Activated CD8-positive, alpha-beta memory T cell treated with anti-CD3 and anti-CD28 coated beads for 24 hours (primary cell): ENCODE measurements around the gene ISYNA1.

Source experiments
- DNase-seq: peaks from one replicate; pipeline ENCODE4 v3.0.0-alpha.2; 2020

The ISYNA1 gene

GRCh38 chr19:18430417-18431144, 7.4 kb downstream of the ISYNA1 start:
- DNase-seq: no peak

DNA sequence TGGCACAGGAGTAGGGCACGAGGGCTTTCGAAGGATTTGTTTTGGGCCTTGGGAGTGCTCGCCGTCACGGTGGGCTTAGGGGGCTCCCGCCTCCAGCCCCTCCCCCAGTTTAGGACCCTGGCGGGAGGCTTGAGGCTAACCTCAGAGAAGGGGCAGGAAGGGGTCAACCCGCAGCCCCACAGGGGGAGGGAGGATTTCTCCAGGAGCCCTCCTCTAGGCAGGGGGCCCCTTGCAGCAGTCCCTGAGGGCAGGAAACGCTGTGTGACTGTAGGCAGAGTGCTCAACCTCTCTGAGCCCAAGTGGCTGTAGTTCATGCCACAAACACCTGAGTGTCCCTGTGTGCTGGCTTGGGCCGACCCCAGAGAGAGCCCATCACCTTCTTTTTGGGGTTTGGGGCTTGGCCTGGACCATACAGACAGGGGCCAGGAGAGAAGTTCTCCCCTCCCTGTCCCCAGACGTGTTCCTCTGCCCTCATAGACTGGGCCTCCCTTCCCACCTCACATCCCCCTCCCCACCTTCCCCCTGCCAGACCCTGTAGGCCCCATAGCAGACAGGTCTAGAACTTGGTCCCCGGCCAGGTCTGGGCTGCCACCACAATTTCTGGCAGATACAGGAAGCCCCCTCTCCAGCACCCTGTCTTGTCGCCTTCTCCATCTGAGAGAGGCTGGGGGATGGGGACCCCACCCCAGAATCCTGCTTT, 8.1 kb downstream of the ISYNA1 start:
- no peak for DNase-seq

- DNase-seq: peak; percentile 87
Measured at GRCh38 chr19:18428787-18429674, 8.9 kb downstream of the ISYNA1 start.

DNA sequence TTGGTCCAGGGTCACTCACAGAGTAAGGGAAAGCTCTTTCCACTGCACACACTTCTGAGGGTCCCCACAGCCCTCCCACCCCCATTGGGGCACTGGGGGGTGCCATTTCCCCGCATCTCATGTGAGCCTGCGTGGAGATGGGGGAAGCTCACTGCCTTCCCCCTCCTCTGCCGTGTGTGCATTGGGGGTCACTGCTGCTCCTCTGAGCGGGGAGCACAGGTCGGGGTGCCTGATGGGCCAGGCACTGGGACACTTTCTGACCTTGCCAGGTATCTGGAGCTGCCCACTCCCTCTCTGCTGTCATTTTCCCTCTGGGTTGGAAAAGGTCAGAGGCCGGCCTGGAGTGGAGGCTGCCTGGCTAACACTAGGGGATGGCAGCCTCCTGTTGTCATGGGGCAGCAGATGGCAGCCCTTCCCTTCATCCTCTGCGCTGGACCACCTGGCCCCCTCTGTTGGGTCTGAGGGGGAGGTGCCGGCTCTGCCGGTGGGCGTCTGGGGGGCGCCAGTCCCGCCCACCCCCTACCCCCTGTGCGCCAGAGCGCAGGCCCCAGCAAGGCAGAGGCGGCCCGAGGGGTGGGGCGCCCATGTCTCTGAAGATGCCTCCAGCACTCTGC, 9.7 kb downstream of the ISYNA1 start:
- no peak for DNase-seq

GRCh38 chr19:18427743-18428113, 10.2 kb downstream of the ISYNA1 start:
- DNase-seq: no peak

- DNase-seq: no peak
Measured at GRCh38 chr19:18427080-18427742, 10.7 kb downstream of the ISYNA1 start.

DNA sequence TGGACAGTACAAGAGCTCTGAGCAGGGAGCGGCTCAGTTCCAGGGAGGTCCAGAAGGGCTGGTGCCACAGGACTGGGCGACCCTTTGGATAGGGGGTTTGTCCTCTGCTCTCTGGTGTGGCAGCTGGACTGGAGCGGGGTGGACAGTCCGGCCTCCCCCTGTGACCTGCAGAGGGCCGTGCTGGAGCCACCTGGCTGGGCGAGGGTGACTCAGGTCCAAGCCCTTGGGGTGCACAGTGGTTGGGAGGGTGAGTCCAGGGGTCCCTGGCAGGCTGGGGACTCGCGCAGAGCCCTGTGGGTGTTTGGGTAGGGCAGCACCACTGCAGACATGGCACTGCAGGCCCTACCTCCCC, 11.5 kb downstream of the ISYNA1 start:
- no peak for DNase-seq

DNA sequence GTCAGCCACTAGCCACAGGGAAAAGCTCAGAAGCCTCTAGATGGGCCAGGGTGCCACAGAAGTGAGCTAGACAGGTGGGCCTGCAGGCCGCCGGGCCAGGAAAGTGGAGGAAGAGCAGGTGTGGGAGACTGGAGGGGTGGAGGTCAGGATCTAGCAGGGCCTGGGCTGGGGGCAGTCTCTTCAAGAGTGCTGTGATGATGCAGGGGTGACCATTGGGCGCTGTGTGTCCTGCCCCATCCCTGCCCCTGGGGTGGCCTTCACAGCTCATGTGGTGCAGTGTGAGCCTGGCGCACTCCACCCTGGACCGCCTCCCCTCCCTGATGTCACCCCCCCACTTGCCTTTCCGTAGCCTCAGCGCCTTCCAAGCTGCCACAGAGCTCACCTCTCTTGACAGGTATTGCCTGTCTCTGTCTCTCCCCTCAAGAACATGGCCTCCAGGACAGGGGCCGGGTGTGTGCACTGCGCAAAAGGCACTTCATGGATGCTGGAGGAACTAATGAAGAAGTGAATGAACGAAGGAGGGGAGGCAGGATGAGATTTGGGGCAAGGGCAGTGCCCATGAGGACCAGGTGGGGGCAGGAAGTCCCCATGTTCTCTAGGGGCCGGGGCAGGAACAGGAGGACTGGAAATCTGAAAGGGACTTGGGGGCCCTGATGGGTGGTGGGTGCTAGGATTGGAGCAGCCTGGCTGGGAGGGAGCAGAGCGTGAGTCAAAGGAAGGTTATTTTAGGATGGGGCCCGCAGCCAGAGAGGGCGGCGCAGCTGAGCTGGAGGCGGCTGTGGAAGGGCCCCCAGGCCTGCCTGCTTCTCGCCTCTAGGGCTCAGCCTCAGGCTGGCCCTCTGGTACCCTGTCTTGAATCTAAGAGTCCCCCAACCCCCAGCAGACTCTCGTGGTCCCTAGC, 12.2 kb downstream of the ISYNA1 start:
- DNase-seq: no peak

DNA sequence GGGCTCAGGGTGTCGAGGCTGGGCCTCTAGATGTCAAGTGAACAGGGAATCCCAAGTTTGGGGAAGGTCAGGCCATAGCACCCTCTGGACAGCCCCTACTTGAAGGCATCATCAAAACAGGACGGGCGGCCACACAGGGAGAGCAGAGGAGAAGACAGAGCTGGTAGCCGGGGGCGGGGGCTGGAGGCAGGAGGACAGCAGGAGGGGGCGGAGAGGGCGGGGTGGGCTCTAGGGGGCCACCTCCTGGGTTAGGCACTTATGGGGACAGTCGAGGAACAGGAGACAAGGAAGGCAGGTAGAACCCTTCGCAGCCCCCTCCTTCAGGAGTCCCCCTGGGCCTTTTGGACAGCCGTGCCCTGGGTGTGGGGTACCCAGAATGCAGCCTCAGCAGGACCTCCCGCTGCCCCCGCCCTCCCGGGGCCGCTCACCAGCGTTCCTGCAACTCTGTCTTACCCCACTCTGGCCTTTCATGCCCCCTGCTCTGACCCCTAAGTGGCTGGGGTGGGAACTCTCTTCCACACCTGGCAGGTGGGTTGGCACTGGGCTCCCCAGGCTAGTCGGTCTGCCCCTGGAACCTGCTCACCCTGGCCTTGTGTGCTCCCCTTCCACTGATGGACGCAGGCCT, 12.9 kb downstream of the ISYNA1 start:
- DNase-seq: no peak

DNA sequence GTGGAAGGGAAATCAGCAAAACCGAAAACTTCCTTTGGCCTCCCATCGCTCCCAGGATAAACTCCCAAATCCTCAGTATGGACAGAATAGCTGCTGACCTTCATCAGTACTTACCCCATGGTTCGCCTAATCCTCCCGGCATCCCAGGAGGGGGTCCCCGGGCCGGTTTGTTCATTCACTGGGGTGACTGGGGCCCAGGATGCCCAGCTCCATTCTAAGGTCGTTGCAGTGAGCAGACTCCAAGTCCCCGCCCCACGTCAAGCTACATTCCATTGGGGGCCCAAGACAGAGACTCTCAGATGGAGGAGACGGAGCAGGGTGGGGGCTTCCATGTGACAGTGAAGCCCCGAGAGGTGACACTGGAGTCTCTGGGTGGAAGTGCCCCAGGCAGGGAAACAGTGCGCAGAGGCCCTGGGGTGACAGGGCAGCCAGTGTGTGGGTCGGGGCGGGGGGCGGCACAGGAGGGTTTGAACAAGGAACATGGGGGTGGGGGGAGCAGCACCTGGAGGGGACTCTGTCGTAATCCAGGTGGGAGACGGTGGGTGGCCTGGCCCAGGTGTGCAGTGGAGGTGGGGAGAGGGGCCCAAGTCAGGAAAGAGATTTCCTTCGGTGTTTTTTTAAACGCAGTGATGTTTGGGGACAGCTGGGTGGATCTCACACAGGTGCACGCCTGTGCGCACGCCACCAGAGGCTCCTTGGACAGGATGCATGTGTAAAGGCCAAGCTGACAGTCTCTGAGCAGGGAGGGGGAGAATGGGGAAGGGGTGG, 13.6 kb downstream of the ISYNA1 start:
- DNase-seq: peak; percentile 52

GRCh38 chr19:18423258-18424020, 14.5 kb downstream of the ISYNA1 start:
- DNase-seq: peak; percentile 53

DNA sequence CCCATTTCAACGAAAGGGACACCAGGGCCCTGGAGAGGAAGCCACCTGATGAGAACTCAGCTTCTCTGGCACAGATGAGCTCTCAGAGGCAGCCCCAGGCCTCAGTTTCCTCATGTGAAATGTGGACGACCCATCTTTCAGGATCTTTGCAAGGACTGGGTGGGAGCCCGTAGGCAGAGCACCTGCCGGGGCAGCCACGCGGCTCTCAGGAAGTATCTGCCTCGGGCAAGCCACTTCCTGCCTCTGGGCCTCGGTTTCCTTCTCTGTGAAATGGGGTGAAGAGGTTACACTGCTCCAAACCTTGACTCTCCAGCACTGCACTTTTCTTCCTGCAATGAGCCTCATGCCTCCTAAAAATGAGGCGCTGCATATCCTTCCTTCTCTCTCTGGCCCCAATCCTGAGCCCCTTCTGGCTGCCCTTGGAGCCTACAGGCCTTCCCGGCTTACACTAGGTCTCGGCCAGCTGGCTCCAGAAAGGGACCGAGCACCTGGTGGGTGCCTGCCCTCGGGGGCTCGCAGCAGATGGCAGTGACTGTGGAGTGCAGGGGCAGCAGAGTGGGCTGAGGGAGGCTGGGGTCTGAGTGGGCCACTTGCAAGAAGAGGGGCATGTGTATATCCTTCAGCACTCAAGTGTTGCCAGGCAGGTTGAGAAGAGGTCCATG, 15.3 kb downstream of the ISYNA1 start:
- DNase-seq: no peak

GRCh38 chr19:18421371-18421959, 16.5 kb downstream of the ISYNA1 start:
- no peak for DNase-seq

GRCh38 chr19:18420930-18421329, 17.0 kb downstream of the ISYNA1 start:
- DNase-seq: no peak

- peak; percentile 78 for DNase-seq
Measured at GRCh38 chr19:18419699-18420460, 18.1 kb downstream of the ISYNA1 start.

DNA sequence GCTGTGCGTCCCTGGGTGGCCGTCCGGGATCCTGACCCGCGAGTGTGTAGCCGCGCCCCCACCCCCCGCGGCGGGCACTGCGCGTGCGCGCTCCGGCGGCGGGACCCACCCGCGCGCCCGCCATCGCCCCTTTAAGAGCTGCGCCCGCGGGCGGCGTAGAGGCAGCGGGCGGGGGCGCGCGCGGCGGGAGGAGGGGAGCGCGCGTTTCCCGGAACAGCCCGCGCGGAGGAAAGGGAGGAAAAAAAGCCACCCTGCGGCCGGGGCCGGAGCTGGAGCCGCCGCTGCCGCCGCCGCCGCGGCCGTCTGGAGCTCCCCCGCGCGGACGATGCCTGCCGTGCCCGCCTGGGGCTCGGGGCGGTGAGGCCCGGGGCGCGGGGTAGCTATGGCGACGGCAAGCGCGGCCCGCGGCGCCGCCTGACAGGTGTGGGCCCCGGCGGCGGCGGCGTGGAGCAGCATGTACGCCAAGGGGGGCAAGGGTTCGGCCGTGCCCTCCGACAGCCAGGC, 18.7 kb downstream of the ISYNA1 start, which contains the start of gene SSBP4:
Gene SSBP4, plus strand, starts transcription at position 204 of the 504 bp plus-strand sequence. Its CDS starts 251 bp downstream, at position 455.
- DNase-seq: peak; percentile 88

DNA sequence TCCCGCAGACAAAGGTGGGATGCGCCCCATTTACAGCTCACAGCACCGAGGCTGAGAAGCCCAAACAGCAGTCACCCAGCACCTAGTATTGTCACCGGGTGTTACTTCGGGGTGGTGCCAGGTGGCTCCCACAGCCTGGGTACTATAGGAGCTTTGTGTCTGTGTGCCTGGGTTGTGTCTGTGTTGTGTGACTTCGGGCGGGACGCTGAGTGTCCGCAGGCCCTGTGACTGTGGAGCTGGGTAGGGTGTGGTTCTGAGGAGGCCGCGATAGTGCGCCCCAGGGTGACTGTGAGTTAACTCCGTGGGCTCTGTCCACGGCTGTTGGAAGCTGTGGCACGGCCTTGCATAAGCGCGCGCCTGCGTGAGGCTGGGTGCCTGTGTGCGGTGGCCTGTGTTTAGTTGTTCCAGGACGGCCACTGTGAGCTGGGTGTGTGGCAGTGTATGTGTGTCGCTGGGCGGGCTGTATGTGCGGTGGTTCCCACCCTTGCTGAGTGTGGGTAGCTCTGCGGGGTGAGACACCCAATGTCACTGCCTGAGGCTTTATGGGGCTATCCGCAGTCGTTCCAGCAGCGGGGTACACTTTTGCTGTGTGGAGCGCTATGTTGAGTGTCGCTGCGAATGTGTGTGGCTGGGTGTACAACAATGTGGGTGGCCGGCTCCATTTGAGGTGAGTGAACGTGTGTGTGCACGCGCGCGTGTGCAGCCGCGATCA, 19.3 kb downstream of the ISYNA1 start:
- no peak for DNase-seq
